M059J (cell line): ENCODE measurements around the gene C1orf116. TPM values are rescaled to one million over a fixed set of nuclear protein-coding genes. Genes with fewer than 3 reads are reported as not detected.
A peak's percentile ranks its signal among the peaks of the same experiment; 100 is the strongest.

Source experiments
- DNase-seq: peaks from one replicate; pipeline ENCODE4 v3.0.0-alpha.2; 2012; ENCODE audit warnings: low read depth
- total RNA-seq: library from RNA; depleted of rRNA; stranded (reverse); fragments of >200 nt; shearing (Covaris generic); gene quantifications from 2 replicates; pipeline ENCODE4 v1.2.3, GENCODE V29; 2014; rRNA removed

Gene C1orf116
- total RNA-seq, 1 experiment from 2014 or later = not detected

- DNase-seq = no peak
These were observed 33.7 kb downstream of the C1orf116 start for GRCh38 chr1:206998816-206999215.

- no peak for DNase-seq
These were observed 39.8 kb downstream of the C1orf116 start for GRCh38 chr1:206992790-206993189.

GRCh38 chr1:206987873-206988272 is 44.7 kb downstream of the C1orf116 start:
- DNase-seq = no peak

GRCh38 chr1:206986885-206987284 is 45.7 kb downstream of the C1orf116 start:
- no peak for DNase-seq

- no peak for DNase-seq
These were observed 46.2 kb downstream of the C1orf116 start for GRCh38 chr1:206986402-206986801.

- no peak for DNase-seq
These were observed 47.3 kb downstream of the C1orf116 start for GRCh38 chr1:206985162-206985749.

GRCh38 chr1:206982216-206982615 is 50.3 kb downstream of the C1orf116 start:
- DNase-seq = peak; percentile 56

GRCh38 chr1:206979379-206980043 is 53.0 kb downstream of the C1orf116 start:
- DNase-seq = peak; percentile 26

- DNase-seq = no peak
These were observed 54.3 kb downstream of the C1orf116 start for GRCh38 chr1:206978259-206978658.

GRCh38 chr1:206975306-206975705 is 57.2 kb downstream of the C1orf116 start:
- DNase-seq = no peak

- DNase-seq = no peak
These were observed 58.4 kb downstream of the C1orf116 start for GRCh38 chr1:206974140-206974539.

- no peak for DNase-seq
These were observed 59.8 kb downstream of the C1orf116 start for GRCh38 chr1:206972728-206973127.

- DNase-seq = no peak
These were observed 61.4 kb downstream of the C1orf116 start for GRCh38 chr1:206971029-206971655.

GRCh38 chr1:206970446-206970845 is 62.1 kb downstream of the C1orf116 start, which contains the start of gene FCAMR:
FCAMR (minus strand) TSS chr1:206970460; CDS start chr1:206970125, 335 bp downstream.
- DNase-seq = no peak

- no peak for DNase-seq
These were observed 63.5 kb downstream of the C1orf116 start for GRCh38 chr1:206969090-206969489.

Other genes starting within 250 kb of the C1orf116 start
- not detected in 2 replicates for gene IL20, start 167.1 kb downstream of the C1orf116 start, total RNA-seq
- 1.3 and 1.8 TPM in 2 replicates for gene IL24, start 135.3 kb downstream of the C1orf116 start, total RNA-seq
- gene FCMR, start 110.8 kb downstream of the C1orf116 start, total RNA-seq = 0.34 and 3.5 TPM in 2 replicates
- 0.10 TPM in 1 of 2 replicates, not detected in the other for gene PIGR, start 86.3 kb downstream of the C1orf116 start, total RNA-seq
- gene FCAMR, start 62.3 kb downstream of the C1orf116 start, total RNA-seq = not detected in 2 replicates
- gene YOD1, start 18.5 kb upstream of the C1orf116 start, total RNA-seq = 5.1 and 6.0 TPM in 2 replicates
- gene PFKFB2, start 20.5 kb upstream of the C1orf116 start, total RNA-seq = 6.4 and 6.5 TPM in 2 replicates
- gene C4BPB, start 56.1 kb upstream of the C1orf116 start, total RNA-seq = not detected in 2 replicates
- gene C4BPA, start 71.5 kb upstream of the C1orf116 start, total RNA-seq = 0.10 TPM in 1 of 2 replicates, not detected in the other